ACC112 (cell line): ENCODE results near the gene RPS29.

ENCODE experiments used
- H2AFZ ChIP-seq: fragments of 200-600 bp; sonication (generic); one replicate; pipeline ENCODE4 v1.6.0; 2017; ENCODE audit warnings: antibody characterized with exemption, low read length; ENCODE audit not compliant: unreplicated experiment
- H3K27ac ChIP-seq: fragments of 200-600 bp; sonication (generic); 2 replicates; pipeline ENCODE4 v1.5.1; 2014; ENCODE audit warnings: low read depth, mild to moderate bottlenecking, antibody characterized with exemption, low read length, moderate library complexity
- H3K27me3 ChIP-seq: fragments of 200-600 bp; sonication (generic); 2 replicates; pipeline ENCODE4 v1.6.1; 2014; ENCODE audit warnings: mild to moderate bottlenecking, antibody characterized with exemption, low read length, moderate library complexity, mixed read lengths; ENCODE audit not compliant: insufficient read depth
- H3K36me3 ChIP-seq: fragments of 200-600 bp; sonication (generic); 2 replicates; pipeline ENCODE4 v1.6.1; 2016; ENCODE audit warnings: mild to moderate bottlenecking, antibody characterized with exemption, low read length, moderate library complexity, mixed read lengths; ENCODE audit not compliant: insufficient read depth
- H3K4me1 ChIP-seq: fragments of 200-600 bp; sonication (generic); one replicate; pipeline ENCODE4 v1.6.1; 2016; ENCODE audit warnings: low read length, mixed read lengths; ENCODE audit not compliant: insufficient read depth, unreplicated experiment, control insufficient read depth
- H3K4me3 ChIP-seq: fragments of 200-600 bp; sonication (generic); 2 replicates; pipeline ENCODE4 v1.5.1; 2014; ENCODE audit warnings: mild to moderate bottlenecking, low read depth, low read length
- H3K79me2 ChIP-seq: fragments of 200-600 bp; sonication (generic); one replicate; pipeline ENCODE4 v1.6.0; 2016; ENCODE audit warnings: low read length; ENCODE audit not compliant: control insufficient read depth, unreplicated experiment, insufficient read depth

Gene RPS29

GRCh38 chr14:49549881-49550280, 36.3 kb downstream of the RPS29 start:
- Histone ChIP-seq H3K79me2 (no peaks in the 10 kb centered on the region), H2AFZ (no peak overlapping the region)

GRCh38 chr14:49549446-49549845, 36.7 kb downstream of the RPS29 start:
- no peak overlapping the region for H2AFZ ChIP-seq
- no peaks in the 10 kb centered on the region for H3K36me3 ChIP-seq
- no peak overlapping the region for H3K4me3 ChIP-seq
- peaks cover 11% of the 10 kb centered on the region for H3K4me1 ChIP-seq
- H3K27me3 ChIP-seq = no peaks in the 10 kb centered on the region
- H3K79me2 ChIP-seq = no peaks in the 10 kb centered on the region
- no peak overlapping the region for H3K27ac ChIP-seq

More at GRCh38 chr14:49549881-49550280, 36.3 kb downstream of the RPS29 start:
- Histone ChIP-seq H3K36me3 (no peaks in the 10 kb centered on the region), H3K4me3 (no peak overlapping the region), H3K27ac (no peak overlapping the region), H3K27me3 (no peaks in the 10 kb centered on the region), H3K4me1 (peaks cover 11% of the 10 kb centered on the region)

GRCh38 chr14:49546766-49547165, 39.4 kb downstream of the RPS29 start:
- H3K36me3 ChIP-seq = no peaks in the 10 kb centered on the region
- no peak overlapping the region for H3K4me3 ChIP-seq
- H3K79me2 ChIP-seq = no peaks in the 10 kb centered on the region
- H3K4me1 ChIP-seq = peaks cover 11% of the 10 kb centered on the region
- no peak overlapping the region for H3K27ac ChIP-seq
- H3K27me3 ChIP-seq = no peaks in the 10 kb centered on the region
- no peak overlapping the region for H2AFZ ChIP-seq

- Histone ChIP-seq H3K27me3 (no peaks in the 10 kb centered on the region), H2AFZ (no peak overlapping the region), H3K36me3 (no peaks in the 10 kb centered on the region), H3K4me1 (peaks cover 11% of the 10 kb centered on the region), H3K4me3 (no peak overlapping the region), H3K27ac (no peak overlapping the region), H3K79me2 (no peaks in the 10 kb centered on the region)
These were observed 40.5 kb downstream of the RPS29 start for GRCh38 chr14:49545716-49546115.

- no peak overlapping the region for H3K4me3 ChIP-seq
- no peaks in the 10 kb centered on the region for H3K36me3 ChIP-seq
- peaks cover 7% of the 10 kb centered on the region for H3K4me1 ChIP-seq
- no peak overlapping the region for H3K27ac ChIP-seq
- H3K27me3 ChIP-seq = no peaks in the 10 kb centered on the region
- H3K79me2 ChIP-seq = no peaks in the 10 kb centered on the region
- H2AFZ ChIP-seq = no peak overlapping the region
These were observed 41.1 kb downstream of the RPS29 start for GRCh38 chr14:49545071-49545470.

GRCh38 chr14:49541049-49541448, 45.1 kb downstream of the RPS29 start:
- Histone ChIP-seq H3K79me2 (no peaks in the 10 kb centered on the region), H3K4me1 (no peaks in the 10 kb centered on the region), H2AFZ (no peak overlapping the region), H3K4me3 (no peak overlapping the region), H3K27me3 (no peaks in the 10 kb centered on the region), H3K36me3 (no peaks in the 10 kb centered on the region), H3K27ac (no peak overlapping the region)

- Histone ChIP-seq H3K36me3 (no peaks in the 10 kb centered on the region), H3K27me3 (no peaks in the 10 kb centered on the region), H3K79me2 (no peaks in the 10 kb centered on the region), H2AFZ (no peak overlapping the region), H3K27ac (no peak overlapping the region), H3K4me3 (no peak overlapping the region), H3K4me1 (no peaks in the 10 kb centered on the region)
These were observed 47.3 kb downstream of the RPS29 start for GRCh38 chr14:49538852-49539251.
